ENCODE data around the gene SEL1L2. TPM values are rescaled to one million over a fixed set of nuclear protein-coding genes. Genes with fewer than 3 reads are reported as not detected.

SEL1L2 gene
- total RNA-seq, 4 donors from 2014 or later: 1.1 to 3.6 TPM; not detected in 2

DNA sequence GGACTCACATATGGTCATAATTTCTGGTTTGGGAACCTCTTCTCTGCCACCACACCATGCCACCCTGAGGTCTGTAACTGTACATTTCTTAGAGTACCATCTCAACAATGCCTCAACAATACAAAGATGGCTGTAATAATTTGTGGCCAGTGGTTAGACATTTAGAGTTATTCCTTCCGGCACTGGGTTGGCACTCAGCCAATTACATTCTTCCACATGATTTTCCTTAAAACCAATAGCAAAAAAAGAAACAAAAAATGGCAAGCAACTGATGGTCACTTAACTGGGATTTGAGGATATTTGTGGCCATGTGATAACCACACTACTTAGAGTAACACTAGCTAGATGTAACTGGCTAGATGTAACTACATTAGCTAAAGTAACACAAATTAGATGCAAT, 79.9 kb downstream of the SEL1L2 start:
- TF ChIP-seq, protein P1, sequence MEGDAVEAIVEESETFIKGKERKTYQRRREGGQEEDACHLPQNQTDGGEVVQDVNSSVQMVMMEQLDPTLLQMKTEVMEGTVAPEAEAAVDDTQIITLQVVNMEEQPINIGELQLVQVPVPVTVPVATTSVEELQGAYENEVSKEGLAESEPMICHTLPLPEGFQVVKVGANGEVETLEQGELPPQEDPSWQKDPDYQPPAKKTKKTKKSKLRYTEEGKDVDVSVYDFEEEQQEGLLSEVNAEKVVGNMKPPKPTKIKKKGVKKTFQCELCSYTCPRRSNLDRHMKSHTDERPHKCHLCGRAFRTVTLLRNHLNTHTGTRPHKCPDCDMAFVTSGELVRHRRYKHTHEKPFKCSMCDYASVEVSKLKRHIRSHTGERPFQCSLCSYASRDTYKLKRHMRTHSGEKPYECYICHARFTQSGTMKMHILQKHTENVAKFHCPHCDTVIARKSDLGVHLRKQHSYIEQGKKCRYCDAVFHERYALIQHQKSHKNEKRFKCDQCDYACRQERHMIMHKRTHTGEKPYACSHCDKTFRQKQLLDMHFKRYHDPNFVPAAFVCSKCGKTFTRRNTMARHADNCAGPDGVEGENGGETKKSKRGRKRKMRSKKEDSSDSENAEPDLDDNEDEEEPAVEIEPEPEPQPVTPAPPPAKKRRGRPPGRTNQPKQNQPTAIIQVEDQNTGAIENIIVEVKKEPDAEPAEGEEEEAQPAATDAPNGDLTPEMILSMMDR (IDR thresholded peaks at IDR 0.05; ENCODE audit: low read depth): no peak

DNA sequence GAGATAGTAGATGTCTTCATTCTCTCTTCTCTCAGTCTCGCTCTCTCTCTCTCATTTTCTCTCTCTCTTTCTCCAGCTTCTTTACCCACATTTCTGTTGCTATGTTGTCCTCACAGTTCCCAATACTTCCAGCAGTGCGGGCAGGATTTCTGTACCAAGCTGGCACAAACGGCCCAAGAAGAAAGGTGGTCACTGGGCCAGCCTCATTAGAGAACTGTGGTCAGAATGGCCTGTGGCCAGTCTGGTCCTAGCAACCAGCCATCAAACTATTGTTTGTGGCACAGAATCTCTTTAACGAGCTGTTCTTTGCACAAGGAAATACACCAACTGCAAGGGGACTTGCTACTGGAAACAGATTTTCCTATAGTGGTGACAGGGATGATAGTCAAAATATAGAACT, 81.3 kb downstream of the SEL1L2 start:
- TF ChIP-seq, protein P1 (IDR thresholded peaks at IDR 0.05; ENCODE audit: low read depth): no peak

DNA sequence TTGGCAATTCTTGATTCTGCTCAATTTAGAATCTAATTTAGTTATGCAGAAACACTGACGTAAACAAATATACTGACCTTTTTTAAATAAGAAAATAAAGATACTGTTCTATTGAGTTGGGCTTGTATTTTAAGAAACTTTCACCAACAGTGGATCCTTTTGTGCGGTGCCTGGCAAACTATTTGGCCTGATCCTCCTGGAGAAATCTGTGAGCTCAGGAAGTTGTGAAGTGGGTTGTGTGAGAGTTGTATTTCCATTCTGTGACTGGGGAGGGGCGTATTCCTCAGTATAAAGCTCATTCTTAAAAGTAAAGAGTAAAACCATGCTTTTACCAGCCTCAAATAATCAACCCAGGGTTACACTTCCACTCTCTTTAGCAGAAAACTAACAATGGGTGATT, 85.6 kb downstream of the SEL1L2 start:
- TF ChIP-seq, protein P1 (IDR thresholded peaks at IDR 0.05; ENCODE audit: low read depth): no peak

- TF ChIP-seq, protein P1 (IDR thresholded peaks at IDR 0.05; ENCODE audit: low read depth): no peak
Observed at GRCh38 chr20:13900496-13900895, 89.9 kb downstream of the SEL1L2 start.

- TF ChIP-seq, protein P1 (IDR thresholded peaks at IDR 0.05; ENCODE audit: low read depth): no peak
Observed at GRCh38 chr20:13898012-13898612, 92.3 kb downstream of the SEL1L2 start.

- TF ChIP-seq, protein P1 (IDR thresholded peaks at IDR 0.05; ENCODE audit: low read depth): no peak
Observed at GRCh38 chr20:13891575-13891974, 98.8 kb downstream of the SEL1L2 start.

- TF ChIP-seq, protein P1 (IDR thresholded peaks at IDR 0.05; ENCODE audit: low read depth): no peak
Observed at GRCh38 chr20:13884803-13885202, 105.6 kb downstream of the SEL1L2 start.

All from subcutaneous adipose tissue (tissue), 4 donors.